Esophagus squamous epithelium (tissue), 5 donors: ENCODE data around the gene STRA8. TPM values are rescaled to one million over a fixed set of nuclear protein-coding genes. Genes with fewer than 3 reads are reported as not detected.
A peak's percentile ranks its signal among the peaks of the same experiment; 100 is the strongest.

Experiments used
- DNase-seq: peaks from one replicate; lab custom pipeline; 2025; lab: John Stamatoyannopoulos, UW
- H3K27ac ChIP-seq, 4 donors: fragments of 200-600 bp; sonication (generic); one replicate each; pipeline ENCODE4 v1.5.1; 2016 to 2019; ENCODE audit warnings: mild to moderate bottlenecking in 1 of 4
- H3K27me3 ChIP-seq, 4 donors: fragments of 200-600 bp; sonication (generic); 1 replicate in 3 of 4; 2 replicates in 1 of 4; pipeline versions ENCODE4 v1.5.1 to v1.6.0; 2017 to 2021; ENCODE audit warnings: antibody characterized with exemption in 1 of 4
- H3K36me3 ChIP-seq, 3 donors: fragments of 200-600 bp; sonication (generic); one replicate each; pipeline ENCODE4 v1.5.1; 2016 to 2019
- H3K4me1 ChIP-seq, 3 donors: fragments of 200-600 bp; sonication (generic); one replicate each; pipeline ENCODE4 v1.5.1; 2017 to 2019
- H3K4me3 ChIP-seq, 4 donors: fragments of 200-600 bp; sonication (generic); 1 replicate in 3 of 4; 2 replicates in 1 of 4; pipeline ENCODE4 v1.5.1; 2016 to 2019; ENCODE audit warnings: mild to moderate bottlenecking in 2 of 4, moderate library complexity in 1 of 4
- H3K9me3 ChIP-seq, 3 donors: fragments of 200-600 bp; sonication (generic); one replicate each; pipeline ENCODE4 v1.5.1; 2016 to 2019
- CTCF ChIP-seq, 6 experiments: fragments of 450-650 bp in 4 of 6; fragments of 200-600 bp in 2 of 6; sonication (generic) in 2 of 6; IDR thresholded peaks; one replicate each; pipeline ENCODE4 v1.5.1; 2016 to 2019; ENCODE audit warnings: antibody characterized with exemption in 6 of 6, mild to moderate bottlenecking in 4 of 6, moderate library complexity in 4 of 6
- POLR2A ChIP-seq, 4 donors: fragments of 450-650 bp; IDR thresholded peaks; one replicate each; pipeline ENCODE4 v1.6.1; 2017; ENCODE audit warnings: antibody characterized with exemption in 4 of 4, mild to moderate bottlenecking in 4 of 4, moderate library complexity in 3 of 4
- WGBS, 2 donors: methylation state at CpG; one replicate each; pipeline ENCODE4 v1.1.5; 2018; 5-methylcytosine and 5-hydroxymethylcytosine counted together
- intact Hi-C: fragments of 100-400 bp; cut with DNase I; formaldehyde crosslinking; loops from one replicate; pipeline ENCODE4 v1.15.0; 2022
- total RNA-seq, 4 donors: library from RNA; depleted of rRNA; stranded (reverse); fragments of >200 nt; gene quantifications; one replicate each; pipeline ENCODE4 v1.1.0, GENCODE V29; 2016
- donor health status: DM: yes; HTN: yes; CAD: no.

The STRA8 gene
- total RNA-seq, 4 donors from 2014 or later, result not detected

- Histone ChIP-seq H3K4me3 (no peak overlapping the region), H3K36me3 (no peaks in the 10 kb centered on the region), H3K27me3 (no peaks in the 10 kb centered on the region), H3K9me3 (no peaks in the 10 kb centered on the region), H3K4me1 (peaks cover 17 to 25% (median 24%) of the 10 kb centered on the region in 3 donors), H3K27ac (no peak overlapping the region)
- intact Hi-C loops, result no loop called here
- WGBS, 2 donors, result 72 to 80% methylated on average over 4 of the region's 4 CpGs
- no peak for DNase-seq
- TF ChIP-seq CTCF (IDR thresholded peaks at IDR 0.05) (no peak), POLR2A (IDR thresholded peaks at IDR 0.05) (no peak)
These were observed 18.1 kb downstream of the STRA8 start for GRCh38 chr7:135251496-135252391.

GRCh38 chr7:135253851-135254771 is 20.5 kb downstream of the STRA8 start:
- TF ChIP-seq POLR2A (IDR thresholded peaks at IDR 0.05), result no peak
- no peak for TF ChIP-seq CTCF (IDR thresholded peaks at IDR 0.05)
- no peaks in the 10 kb centered on the region for H3K27me3 ChIP-seq
- no peaks in the 10 kb centered on the region for H3K9me3 ChIP-seq
- peaks cover 17 to 25% (median 24%) of the 10 kb centered on the region in 3 donors for H3K4me1 ChIP-seq
- H3K27ac ChIP-seq, result peak overlapping the region; percentile 68 to 86 (median 80)
- H3K4me3 ChIP-seq, result no peak overlapping the region
- no peak for DNase-seq
- 6 to 37% methylated on average over 5 to 8 of the region's 9 CpGs for WGBS, 2 donors
- no peaks in the 10 kb centered on the region for H3K36me3 ChIP-seq
- intact Hi-C loops, result no loop called here

- Histone ChIP-seq H3K9me3 (no peaks in the 10 kb centered on the region), H3K4me3 (no peak overlapping the region), H3K36me3 (no peaks in the 10 kb centered on the region), H3K4me1 (peaks cover 17 to 31% (median 24%) of the 10 kb centered on the region in 3 donors), H3K27me3 (no peaks in the 10 kb centered on the region), H3K27ac (no peak overlapping the region)
- TF ChIP-seq POLR2A (IDR thresholded peaks at IDR 0.05), result no peak
- no peak for TF ChIP-seq CTCF (IDR thresholded peaks at IDR 0.05)
- no peak for DNase-seq
- intact Hi-C loops, result no loop called here
- 69 to 82% methylated on average over 4 of the region's 4 CpGs for WGBS, 2 donors
These were observed 24.2 kb downstream of the STRA8 start for GRCh38 chr7:135257790-135258189.

GRCh38 chr7:135258585-135258984 is 24.9 kb downstream of the STRA8 start:
- H3K9me3 ChIP-seq, result no peaks in the 10 kb centered on the region
- no peaks in the 10 kb centered on the region for H3K36me3 ChIP-seq
- intact Hi-C loops, result no loop called here
- TF ChIP-seq CTCF (IDR thresholded peaks at IDR 0.05) (no peak), POLR2A (IDR thresholded peaks at IDR 0.05) (no peak)
- H3K4me3 ChIP-seq, result no peak overlapping the region
- no peak overlapping the region for H3K27ac ChIP-seq
- H3K27me3 ChIP-seq, result no peaks in the 10 kb centered on the region
- no peak for DNase-seq
- peaks cover 13 to 24% (median 19%) of the 10 kb centered on the region in 3 donors for H3K4me1 ChIP-seq
- WGBS, 2 donors, result 75 to 85% methylated on average over 2 of the region's 3 CpGs
